H1 (cell line): Measurements from ENCODE around the gene AP2A2. TPM values are rescaled to one million over a fixed set of nuclear protein-coding genes. Genes with fewer than 3 reads are reported as not detected.

ENCODE experiments used
- CTCF ChIA-PET: fragments of 300-600 bp; sonication (Branson Sonifier 250); formaldehyde crosslinking; loops from one replicate; lab custom pipeline; 2021; ENCODE audit not compliant: partially characterized antibody; lab: Charles Lee
- POLR2A ChIA-PET: fragments of 300-600 bp; sonication (Branson Sonifier 250); formaldehyde crosslinking; loops from one replicate; lab custom pipeline; 2021; ENCODE audit warnings: inconsistent platforms; ENCODE audit not compliant: partially characterized antibody; lab: Charles Lee
- DNase-seq, 2 experiments: peaks; one replicate each; pipeline versions ENCODE4 v3.0.0 to v3.0.0-alpha.2; 2010 to 2022; ENCODE audit warnings: low spot score in 2 of 2, low read depth in 1 of 2, mixed read lengths in 1 of 2
- FAIRE-seq: peaks from 2 replicates; lab custom pipeline; 2011; peaks lifted over from hg19 to GRCh38; lab: Jason Lieb, UNC
- H2AFZ ChIP-seq: 2 replicates; pipeline ENCODE4 v1.8.1; 2012; ENCODE audit warnings: low read length, inconsistent platforms
- H2AK5ac ChIP-seq: 2 replicates; pipeline ENCODE4 v1.6.1; 2013; ENCODE audit warnings: low read depth, low read length
- H2BK120ac ChIP-seq: replicated peaks from 2 replicates; pipeline ENCODE3; 2013; ENCODE audit warnings: low read depth, low read length, inconsistent platforms
- H2BK12ac ChIP-seq: 2 replicates; pipeline ENCODE4 v1.6.1; 2013; ENCODE audit warnings: low read depth, low read length
- H2BK15ac ChIP-seq: 2 replicates; pipeline ENCODE4 v1.6.1; 2013; ENCODE audit warnings: low read length
- H2BK20ac ChIP-seq: 2 replicates; pipeline ENCODE4 v1.6.1; 2013; ENCODE audit warnings: low read length
- H2BK5ac ChIP-seq: 2 replicates; pipeline ENCODE4 v1.6.1; 2013; ENCODE audit warnings: low read depth, low read length
- H3K14ac ChIP-seq: 2 replicates; pipeline ENCODE4 v1.6.1; 2013; ENCODE audit warnings: inconsistent platforms; ENCODE audit not compliant: insufficient read length
- H3K18ac ChIP-seq: 2 replicates; pipeline ENCODE4 v1.6.1; 2013; ENCODE audit warnings: low read length; ENCODE audit errors: extremely low read depth
- H3K23ac ChIP-seq: 2 replicates; pipeline ENCODE4 v1.6.1; 2013; ENCODE audit warnings: inconsistent platforms; ENCODE audit not compliant: insufficient read length
- H3K23me2 ChIP-seq: 2 replicates; pipeline ENCODE4 v1.6.1; 2013; ENCODE audit warnings: low read depth, low read length
- H3K27ac ChIP-seq: 2 replicates; pipeline ENCODE4 v1.6.1; 2011; ENCODE audit warnings: low read depth, low read length, inconsistent platforms
- H3K27me3 ChIP-seq, 4 experiments: replicated peaks in 1 of 4; 1 replicate in 1 of 4; 2 replicates in 3 of 4; pipeline versions ENCODE4 v1.6.1 to v1.8.1; 2011 to 2013; ENCODE audit warnings: low read length in 3 of 4, mild to moderate bottlenecking in 3 of 4, inconsistent platforms in 2 of 4, mixed read lengths in 2 of 4, moderate library complexity in 1 of 4; ENCODE audit not compliant: control insufficient read depth in 3 of 4, insufficient read depth in 3 of 4; ENCODE audit errors: extremely low read depth in 1 of 4
- H3K36me3 ChIP-seq, 4 experiments: 2 replicates each; pipeline versions ENCODE4 v1.6.1 to v1.8.1; 2011 to 2013; ENCODE audit warnings: mild to moderate bottlenecking in 4 of 4, low read length in 3 of 4, moderate library complexity in 2 of 4, control low read depth in 1 of 4, inconsistent platforms in 1 of 4; ENCODE audit not compliant: insufficient read depth in 4 of 4, control insufficient read depth in 2 of 4
- H3K4ac ChIP-seq: replicated peaks from 2 replicates; pipeline ENCODE3; 2013; ENCODE audit warnings: low read length, low read depth, mixed read lengths, inconsistent platforms; ENCODE audit not compliant: insufficient read length
- H3K4me1 ChIP-seq, 4 experiments: replicated peaks in 1 of 4; 1 replicate in 1 of 4; 2 replicates in 3 of 4; pipeline versions ENCODE4 v1.6.1 to v1.8.1; 2011 to 2013; ENCODE audit warnings: low read length in 3 of 4, inconsistent platforms in 2 of 4, mixed read lengths in 1 of 4; ENCODE audit not compliant: insufficient read depth in 4 of 4, control insufficient read depth in 3 of 4
- H3K4me2 ChIP-seq, 2 experiments: 2 replicates each; pipeline versions ENCODE4 v1.6.1 to v1.8.1; 2011 to 2013; ENCODE audit warnings: low read depth in 2 of 2, low read length in 2 of 2, control low read depth in 1 of 2, inconsistent platforms in 1 of 2, mild to moderate bottlenecking in 1 of 2; ENCODE audit not compliant: insufficient read depth in 1 of 2
- H3K4me3 ChIP-seq, 4 experiments: fragments of 200-600, 300-600 bp in 1 of 4; sonication (generic), shearing (Covaris generic), sonication (Bioruptor Twin) in 1 of 4; 2 replicates each; pipeline versions ENCODE4 v1.5.1 to v1.8.1; 2011 to 2016; ENCODE audit warnings: low read length in 4 of 4, low read depth in 3 of 4, control low read depth in 2 of 4, inconsistent platforms in 2 of 4, mild to moderate bottlenecking in 2 of 4, mixed read lengths in 1 of 4, moderate library complexity in 1 of 4; ENCODE audit not compliant: insufficient read depth in 2 of 4; ENCODE audit errors: extremely low read depth in 1 of 4
- H3K56ac ChIP-seq: replicated peaks from 2 replicates; pipeline ENCODE3; 2013; ENCODE audit warnings: low read depth, mild to moderate bottlenecking, mixed read lengths, low read length, inconsistent platforms; ENCODE audit not compliant: insufficient read length
- H3K79me1 ChIP-seq: 2 replicates; pipeline ENCODE4 v1.6.1; 2013; ENCODE audit warnings: low read depth, low read length, control low read depth
- H3K79me2 ChIP-seq, 2 experiments: 2 replicates each; pipeline versions ENCODE4 v1.6.1 to v1.8.1; 2012 to 2013; ENCODE audit warnings: low read length in 2 of 2, mild to moderate bottlenecking in 2 of 2, inconsistent platforms in 1 of 2; ENCODE audit not compliant: insufficient read depth in 2 of 2, control insufficient read depth in 1 of 2
- H3K9ac ChIP-seq, 4 experiments: replicated peaks in 1 of 4; 1 replicate in 1 of 4; 2 replicates in 3 of 4; pipeline versions ENCODE4 v1.6.1 to v1.8.1; 2011 to 2013; ENCODE audit warnings: low read depth in 3 of 4, low read length in 3 of 4, control low read depth in 2 of 4, mild to moderate bottlenecking in 2 of 4, moderate library complexity in 2 of 4, inconsistent platforms in 1 of 4; ENCODE audit errors: extremely low read depth in 1 of 4
- H3K9me3 ChIP-seq, 2 experiments: 2 replicates each; pipeline versions ENCODE4 v1.6.1 to v1.8.1; 2012 to 2013; ENCODE audit warnings: mild to moderate bottlenecking in 2 of 2, moderate library complexity in 2 of 2, control low read depth in 1 of 2, inconsistent platforms in 1 of 2, low read depth in 1 of 2, low read length in 1 of 2, mixed read lengths in 1 of 2; ENCODE audit not compliant: insufficient read depth in 2 of 2
- H4K20me1 ChIP-seq, 2 experiments: replicated peaks in 1 of 2; 2 replicates each; pipeline versions ENCODE3 to v1.8.1; 2011 to 2013; ENCODE audit warnings: inconsistent platforms in 2 of 2, low read length in 2 of 2, mild to moderate bottlenecking in 1 of 2; ENCODE audit not compliant: insufficient read depth in 2 of 2, control insufficient read depth in 1 of 2
- H4K5ac ChIP-seq: 2 replicates; pipeline ENCODE4 v1.6.1; 2013; ENCODE audit warnings: low read length, low read depth, mixed read lengths, inconsistent platforms; ENCODE audit not compliant: insufficient read length
- H4K8ac ChIP-seq: 2 replicates; pipeline ENCODE4 v1.8.0; 2013; ENCODE audit warnings: mild to moderate bottlenecking, moderate library complexity, low read length, inconsistent platforms; ENCODE audit not compliant: insufficient read depth; ENCODE audit errors: extremely low read depth
- H4K91ac ChIP-seq: replicated peaks from 2 replicates; pipeline ENCODE3; 2013; ENCODE audit warnings: low read length, mixed read lengths, inconsistent platforms; ENCODE audit not compliant: insufficient read length
- EP300 ChIP-seq, 2 experiments: IDR thresholded peaks; 1 replicate in 1 of 2; 2 replicates in 1 of 2; pipeline ENCODE4 v1.6.1; 2011 to 2012; ENCODE audit warnings: low read depth in 2 of 2, low read length in 2 of 2, mild to moderate bottlenecking in 2 of 2, borderline replicate concordance in 1 of 2, inconsistent platforms in 1 of 2, moderate library complexity in 1 of 2
- KDM5A ChIP-seq: fragments of 200-600 bp; IDR thresholded peaks from 2 replicates; pipeline ENCODE4 v1.7.1; 2012; ENCODE audit warnings: mild to moderate bottlenecking, low read length, inconsistent platforms, mixed read lengths
- MAFK ChIP-seq: IDR thresholded peaks from 2 replicates; pipeline ENCODE4 v1.6.1; 2012; ENCODE audit warnings: low read depth, mild to moderate bottlenecking, improper control_type of control experiment, low read length
- MAX ChIP-seq: IDR thresholded peaks from 2 replicates; pipeline ENCODE4 v1.6.1; 2012; ENCODE audit warnings: inconsistent platforms
- SIRT6 ChIP-seq: IDR thresholded peaks from one replicate; pipeline ENCODE4 v1.7.1; 2012; ENCODE audit warnings: low read length, inconsistent platforms
- WGBS, 2 experiments: shearing (Covaris generic) in 1 of 2; methylation state at CpG; one replicate each; pipeline versions ENCODE4 v1.1.6 to v1.1.7; 2013 to 2015; ENCODE audit warnings: low lambda C conversion rate in 2 of 2, mixed read lengths in 2 of 2, inconsistent platforms in 1 of 2, low coverage in 1 of 2, missing lambda C conversion rate in 1 of 2; ENCODE audit not compliant: insufficient replicate concordance in 2 of 2, insufficient coverage in 1 of 2, insufficient read length in 1 of 2; ENCODE audit errors: extremely low coverage in 1 of 2, missing lambda C conversion rate in 1 of 2; 5-methylcytosine and 5-hydroxymethylcytosine counted together
- polyA plus RNA-seq, 7 experiments: library from polyadenylated mRNA; depleted of rRNA in 3 of 7; stranded (reverse) in 5 of 7; unstranded in 2 of 7; fragments of >200 nt in 5 of 7; fragments of 200-250 nt in 2 of 7; gene quantifications; 1 replicate in 5 of 7; 2 replicates in 1 of 7; 4 replicates in 1 of 7; pipeline versions ENCODE4 v1.2.1 to v1.2.3, GENCODE V29; 2011 to 2013; ENCODE audit warnings: missing spikeins in 2 of 7, mixed read lengths in 2 of 7
- total RNA-seq: library from RNA; stranded (reverse); fragmentation: NEBNext Ultra II Directional; extraction: Animal tissue kit (Norgen Biotek cat#: 25700); gene quantifications from 2 replicates; pipeline ENCODE4 v1.2.1, GENCODE V29; 2021

The AP2A2 gene
- total and polyA plus RNA-seq, 2 of the 8 experiments (the other 6 are each of a cell fraction or from before 2014, with no cell fraction given): 50.0 to 65.0 TPM

GRCh38 chr11:1051356-1052132 is 125.9 kb downstream of the AP2A2 start:
- Histone ChIP-seq H3K79me2 (no peaks in the 10 kb centered on the region), H4K8ac (peak overlapping the region; percentile 74; the same call in 1 of the 2 replicates), H3K27me3 (no peaks in the 10 kb centered on the region; a peak in 1 of 7 replicates), H3K14ac (no peak overlapping the region), H3K4me2 (no peak overlapping the region), H2BK120ac (no peak overlapping the region), H3K56ac (no peak overlapping the region), H3K23me2 (no peaks in the 10 kb centered on the region), H3K9me3 (no peaks in the 10 kb centered on the region), H2AFZ (no peak overlapping the region), H2AK5ac (no peak overlapping the region), H3K36me3 (no peaks in the 10 kb centered on the region), H2BK15ac (0 out of 2 replicates have a peak overlapping the region, but pooled peaks have one; percentile 46), H3K4ac (peak overlapping the region; percentile 78), H2BK20ac (no peak overlapping the region; the same call in 1 of the 2 replicates), H4K5ac (no peak overlapping the region), H3K27ac (no peak overlapping the region), H3K4me3 (no peak overlapping the region), H3K23ac (no peak overlapping the region), H4K91ac (peak overlapping the region; percentile 65), H3K18ac (no peak overlapping the region; the same call in none of the 2 replicates), H2BK12ac (peak overlapping the region; percentile 68; the same call in 1 of the 2 replicates), H3K79me1 (no peaks in the 10 kb centered on the region), H3K4me1 (no peaks in the 10 kb centered on the region), H4K20me1 (no peaks in the 10 kb centered on the region), H3K9ac (no peak overlapping the region), H2BK5ac (0 out of 2 replicates have a peak overlapping the region, but pooled peaks have one; percentile 21)
- WGBS, 2 experiments: 69% methylated on average over 13 of the region's 15 CpGs; no CpG with 5 or more reads in 1 of the 2 experiments
- ChIA-PET CTCF (interaction anchor here (0.6 to 2.6 kb wide), 42 partner anchors 10 to 211 kb away, joined by 3 to 22 read pairs (median 4); partner anchors contain the start of genes AP2A2 and MUC2), POLR2A (interaction anchor here (0.9 to 1.7 kb wide), 7 partner anchors 17 to 195 kb away, joined by 3 to 5 read pairs (median 3); no protein-coding TSS in a partner anchor)
- DNase-seq: no peak
- FAIRE-seq: no peak
- TF ChIP-seq KDM5A: no peak
- TF ChIP-seq EP300 (IDR thresholded peaks at IDR 0.05; ENCODE audit: borderline replicate concordance in 1 of 2, low read depth in 2 of 2, low read length in 2 of 2): no peak
- TF ChIP-seq SIRT6: no peak
- TF ChIP-seq MAFK: no peak
- no peak for TF ChIP-seq MAX
